Measurements from ENCODE around the gene GPM6B.
A peak's percentile ranks its signal among the peaks of the same experiment; 100 is the strongest.

The GPM6B gene

DNA sequence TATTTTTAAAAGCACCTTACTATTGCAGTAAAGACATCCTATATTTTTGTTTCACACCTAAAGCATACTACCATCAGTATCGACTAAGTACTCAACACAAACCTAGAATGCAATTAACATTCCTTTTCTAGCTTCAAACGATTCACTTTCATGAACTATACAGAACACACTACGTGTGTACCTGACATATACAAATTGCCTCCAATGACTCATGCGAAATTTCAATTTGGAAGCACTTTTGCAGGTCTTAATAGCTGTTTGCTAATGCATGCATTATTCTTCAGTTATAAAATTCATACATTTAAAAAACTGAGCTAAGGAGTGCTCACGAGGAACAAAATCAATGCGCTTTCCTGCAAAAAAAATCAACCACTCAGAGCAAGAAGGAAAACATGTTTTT lies 19.7 kb upstream of the GPM6B start:
- TF ChIP-seq CTCF (IDR thresholded peaks at IDR 0.05; ENCODE audit: insufficient read depth, low read depth, low read length, missing control alignments): no peak
- no peak for DNase-seq (ENCODE audit: low read depth)
- no peak overlapping the region for H3K4me3 ChIP-seq (ENCODE audit: low read length)

GRCh38 chrX:13835825-13836224 lies 18.9 kb upstream of the GPM6B start:
- DNase-seq (ENCODE audit: low read depth): no peak
- no peak for TF ChIP-seq CTCF (IDR thresholded peaks at IDR 0.05; ENCODE audit: insufficient read depth, low read depth, low read length, missing control alignments)
- no peak overlapping the region for H3K4me3 ChIP-seq (ENCODE audit: low read length)

DNA sequence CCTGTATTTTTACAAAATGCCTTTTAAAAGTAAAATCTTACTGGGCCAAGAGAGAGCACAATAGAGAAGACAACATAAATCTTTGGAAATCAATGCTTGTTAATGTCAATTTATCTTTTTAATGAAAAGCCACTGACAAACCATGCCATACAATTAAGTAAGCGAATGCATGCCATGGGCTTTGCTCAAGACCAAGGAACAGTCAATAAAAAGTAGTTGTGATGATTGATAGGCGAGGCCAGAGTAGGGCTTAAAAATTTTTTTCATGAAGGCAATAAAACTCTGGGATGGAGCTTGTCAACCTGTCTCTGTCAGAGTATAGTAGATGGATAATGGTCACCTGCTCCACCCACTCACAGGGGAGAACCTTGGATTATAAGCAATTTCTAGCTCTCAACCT lies 17.5 kb upstream of the GPM6B start:
- no peak for TF ChIP-seq CTCF (IDR thresholded peaks at IDR 0.05; ENCODE audit: insufficient read depth, low read depth, low read length, missing control alignments)
- DNase-seq (ENCODE audit: low read depth): no peak
- H3K4me3 ChIP-seq (ENCODE audit: low read length): no peak overlapping the region

DNA sequence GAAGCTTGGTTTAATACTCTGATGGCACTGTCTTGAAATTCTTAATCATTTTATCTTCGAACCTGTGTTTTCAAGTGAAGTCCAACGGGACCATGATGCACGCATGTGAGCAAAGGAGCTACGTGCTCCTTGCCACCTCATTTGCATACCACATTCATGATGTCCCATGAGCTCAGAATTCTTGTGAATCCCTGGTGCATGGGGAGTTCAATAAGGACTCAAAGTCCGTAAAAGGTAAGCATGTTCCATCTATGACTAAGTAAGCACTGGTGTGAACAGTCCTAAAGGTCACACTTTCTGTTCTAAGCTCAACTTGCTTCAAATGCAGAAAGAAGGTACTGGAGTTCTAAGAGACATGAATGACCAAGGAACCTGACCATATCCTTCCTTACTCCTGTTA lies 13.1 kb upstream of the GPM6B start:
- H3K4me3 ChIP-seq (ENCODE audit: low read length): no peak overlapping the region
- DNase-seq (ENCODE audit: low read depth): no peak
- no peak for TF ChIP-seq CTCF (IDR thresholded peaks at IDR 0.05; ENCODE audit: insufficient read depth, low read depth, low read length, missing control alignments)

- H3K4me3 ChIP-seq (ENCODE audit: low read length): no peak overlapping the region
- no peak for TF ChIP-seq CTCF (IDR thresholded peaks at IDR 0.05; ENCODE audit: insufficient read depth, low read depth, low read length, missing control alignments)
- peak; percentile 68 for DNase-seq (ENCODE audit: low read depth)
These were observed 11.5 kb upstream of the GPM6B start for GRCh38 chrX:13828392-13828791.

DNA sequence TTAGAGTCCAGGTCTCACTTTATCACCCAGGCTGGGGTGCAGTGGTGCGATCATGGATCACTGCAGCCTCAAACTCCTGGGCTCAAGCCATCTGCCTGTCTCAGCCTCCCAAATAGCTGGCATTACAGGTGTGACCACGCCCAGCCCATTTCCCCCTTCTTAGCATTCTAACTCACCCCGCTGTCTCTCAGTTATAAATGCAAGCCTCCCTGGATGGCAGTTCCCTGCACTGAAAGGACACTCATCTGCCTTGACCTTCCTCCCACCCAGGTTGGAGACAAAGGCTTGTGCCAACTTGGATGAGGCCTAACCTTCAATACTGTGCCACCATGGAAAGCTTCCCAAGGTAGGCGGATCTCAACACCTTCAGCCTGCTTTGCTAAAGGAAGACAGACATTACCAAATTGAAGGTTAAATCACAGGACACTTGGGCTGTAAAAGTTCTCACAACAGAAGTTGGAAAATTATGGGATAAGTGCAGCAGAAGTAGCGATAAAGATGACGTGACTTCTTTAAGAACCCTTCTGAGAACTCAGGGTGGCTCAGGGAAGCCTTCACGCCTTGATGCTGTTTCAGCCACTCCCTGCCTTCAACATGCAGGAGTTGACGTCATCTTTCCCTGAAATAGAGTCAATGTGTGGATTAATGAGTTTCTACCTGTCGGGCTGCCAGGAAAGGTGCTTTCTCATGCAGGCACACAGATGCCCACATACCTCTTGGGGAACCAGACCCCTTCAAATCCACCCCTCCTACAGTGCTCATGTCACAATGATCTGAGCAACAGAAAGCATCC lies 10.6 kb upstream of the GPM6B start:
- H3K4me3 ChIP-seq (ENCODE audit: low read length): no peak overlapping the region
- DNase-seq (ENCODE audit: low read depth): peak; percentile 77
- no peak for TF ChIP-seq CTCF (IDR thresholded peaks at IDR 0.05; ENCODE audit: insufficient read depth, low read depth, low read length, missing control alignments)

GRCh38 chrX:13826770-13827169 lies 9.9 kb upstream of the GPM6B start:
- no peak overlapping the region for H3K4me3 ChIP-seq (ENCODE audit: low read length)
- no peak for TF ChIP-seq CTCF (IDR thresholded peaks at IDR 0.05; ENCODE audit: insufficient read depth, low read depth, low read length, missing control alignments)
- no peak for DNase-seq (ENCODE audit: low read depth)

Data from epithelial cell of esophagus (primary cell).